WTC11 (cell line): ENCODE data around the gene SYPL2. TPM values are rescaled to one million over a fixed set of nuclear protein-coding genes. Genes with fewer than 3 reads are reported as not detected.

ENCODE experiments used
- AFF4 ChIP-seq: sonication (generic); formaldehyde crosslinking; IDR thresholded peaks from 2 replicates; pipeline ENCODE4 v1.8.1; 2023; ENCODE audit warnings: mild to moderate bottlenecking, missing genetic modification reagents, borderline replicate concordance
- ARID4B ChIP-seq: sonication (generic); formaldehyde crosslinking; IDR thresholded peaks from 2 replicates; pipeline ENCODE4 v1.8.0; 2023; ENCODE audit warnings: missing genetic modification reagents, mild to moderate bottlenecking, borderline replicate concordance
- CREM ChIP-seq: sonication (generic); formaldehyde crosslinking; IDR thresholded peaks from 2 replicates; pipeline ENCODE4 v1.8.1; 2022; ENCODE audit warnings: mild to moderate bottlenecking, missing genetic modification reagents, moderate library complexity
- ELF4 ChIP-seq: sonication (generic); formaldehyde crosslinking; IDR thresholded peaks from 2 replicates; pipeline ENCODE4 v1.8.1; 2022; ENCODE audit warnings: low read depth, mild to moderate bottlenecking, moderate library complexity, missing genetic modification reagents
- FOXP1 ChIP-seq: sonication (generic); formaldehyde crosslinking; IDR thresholded peaks from 2 replicates; pipeline ENCODE4 v1.8.0; 2022; ENCODE audit warnings: missing genetic modification reagents, mild to moderate bottlenecking, moderate library complexity, borderline replicate concordance
- FOXP4 ChIP-seq: sonication (generic); formaldehyde crosslinking; IDR thresholded peaks from 2 replicates; pipeline ENCODE4 v1.8.0; 2022; ENCODE audit warnings: mild to moderate bottlenecking, missing genetic modification reagents
- GTF2I ChIP-seq: fragments of 250-450 bp; sonication (Bioruptor Pico); conservative IDR thresholded peaks from 2 replicates; pipeline ENCODE4 v1.4.0; 2021; ENCODE audit warnings: mild to moderate bottlenecking
- HMGA2 ChIP-seq: fragments of 250-450 bp; sonication (Bioruptor Pico); IDR thresholded peaks from 2 replicates; pipeline ENCODE4 v1.4.0; 2021; ENCODE audit warnings: mild to moderate bottlenecking, moderate library complexity
- MAX ChIP-seq: sonication (generic); formaldehyde crosslinking; IDR thresholded peaks from 2 replicates; pipeline ENCODE4 v1.8.0; 2022; ENCODE audit warnings: mild to moderate bottlenecking, missing genetic modification reagents
- MLX ChIP-seq: sonication (generic); formaldehyde crosslinking; IDR thresholded peaks from 2 replicates; pipeline ENCODE4 v1.8.1; 2023; ENCODE audit warnings: mild to moderate bottlenecking, missing genetic modification reagents, moderate library complexity
- NFATC4 ChIP-seq: fragments of 250-450 bp; sonication (Bioruptor Pico); IDR thresholded peaks from 2 replicates; pipeline ENCODE4 v1.9.0; 2021; ENCODE audit warnings: mild to moderate bottlenecking
- NR1H2 ChIP-seq: sonication (generic); formaldehyde crosslinking; IDR thresholded peaks from 2 replicates; pipeline ENCODE4 v1.9.0; 2021; ENCODE audit warnings: mild to moderate bottlenecking, moderate library complexity, missing genetic modification reagents
- PREB ChIP-seq: sonication (generic); formaldehyde crosslinking; IDR thresholded peaks from 2 replicates; pipeline ENCODE4 v1.8.1; 2022; ENCODE audit warnings: mild to moderate bottlenecking, missing genetic modification reagents, moderate library complexity, borderline replicate concordance
- RELA ChIP-seq: sonication (generic); formaldehyde crosslinking; IDR thresholded peaks from 2 replicates; pipeline ENCODE4 v1.8.1; 2022; ENCODE audit warnings: missing genetic modification reagents, mild to moderate bottlenecking, borderline replicate concordance
- TCF7 ChIP-seq: sonication (generic); formaldehyde crosslinking; IDR thresholded peaks from 2 replicates; pipeline ENCODE4 v1.8.0; 2022; ENCODE audit warnings: mild to moderate bottlenecking, low read depth, missing genetic modification reagents, moderate library complexity
- TEAD4 ChIP-seq: sonication (generic); formaldehyde crosslinking; IDR thresholded peaks from 2 replicates; pipeline ENCODE4 v1.8.0; 2022; ENCODE audit warnings: mild to moderate bottlenecking, missing genetic modification reagents
- ZBTB21 ChIP-seq: sonication (generic); formaldehyde crosslinking; IDR thresholded peaks from 2 replicates; pipeline ENCODE4 v1.8.1; 2023; ENCODE audit warnings: mild to moderate bottlenecking, missing genetic modification reagents, borderline replicate concordance
- ZBTB43 ChIP-seq: sonication (generic); formaldehyde crosslinking; IDR thresholded peaks from 2 replicates; pipeline ENCODE4 v1.8.1; 2023; ENCODE audit warnings: mild to moderate bottlenecking, missing genetic modification reagents
- ZNF219 ChIP-seq: sonication (generic); formaldehyde crosslinking; IDR thresholded peaks from 2 replicates; pipeline ENCODE4 v1.8.0; 2023; ENCODE audit warnings: missing genetic modification reagents, mild to moderate bottlenecking, borderline replicate concordance
- ZNF317 ChIP-seq: sonication (generic); formaldehyde crosslinking; IDR thresholded peaks from 2 replicates; pipeline ENCODE4 v1.8.1; 2023; ENCODE audit warnings: low read depth, mild to moderate bottlenecking, moderate library complexity, missing genetic modification reagents, borderline replicate concordance
- total RNA-seq: library from RNA; stranded (reverse); gene quantifications from 3 replicates; pipeline ENCODE4 v1.2.3, GENCODE V29; 2021
- TF ChIP-seq, protein P1 (sequence below): sonication (generic); formaldehyde crosslinking; IDR thresholded peaks from 2 replicates; pipeline ENCODE4 v1.8.0; 2022; ENCODE audit warnings: mild to moderate bottlenecking, missing genetic modification reagents

SYPL2 gene
- total RNA-seq, 1 experiment from 2014 or later, result 3.7 TPM

GRCh38 chr1:109426281-109427170 lies 39.8 kb upstream of the SYPL2 start, which contains the start of gene PSMA5 (continued):
- TF ChIP-seq ZNF219 (CRISPR knock-in tag) (peak; percentile 18; the same call in 1 of the 2 replicates), FOXP1 (peak; percentile 28), GTF2I (CRISPR knock-in tag) (no peak), ELF4 (CRISPR knock-in tag) (no peak), FOXP4 (CRISPR knock-in tag) (no peak), TCF7 (CRISPR knock-in tag) (no peak), NR1H2 (no peak), AFF4 (CRISPR knock-in tag) (no peak), ZBTB21 (CRISPR knock-in tag) (no peak), NFATC4 (CRISPR knock-in tag) (no peak), ZNF317 (CRISPR knock-in tag) (no peak), HMGA2 (CRISPR knock-in tag) (no peak), ARID4B (no peak; the same call in 1 of the 2 replicates), TEAD4 (CRISPR knock-in tag) (no peak), RELA (CRISPR knock-in tag) (no peak), MLX (CRISPR knock-in tag) (no peak), ZBTB43 (CRISPR knock-in tag) (no peak), CREM (CRISPR knock-in tag) (0 out of 2 replicates have a peak, but pooled peaks have one; percentile 14), MAX (CRISPR knock-in tag) (peak; percentile 83), PREB (CRISPR knock-in tag) (no peak)
- TF ChIP-seq, protein P1, sequence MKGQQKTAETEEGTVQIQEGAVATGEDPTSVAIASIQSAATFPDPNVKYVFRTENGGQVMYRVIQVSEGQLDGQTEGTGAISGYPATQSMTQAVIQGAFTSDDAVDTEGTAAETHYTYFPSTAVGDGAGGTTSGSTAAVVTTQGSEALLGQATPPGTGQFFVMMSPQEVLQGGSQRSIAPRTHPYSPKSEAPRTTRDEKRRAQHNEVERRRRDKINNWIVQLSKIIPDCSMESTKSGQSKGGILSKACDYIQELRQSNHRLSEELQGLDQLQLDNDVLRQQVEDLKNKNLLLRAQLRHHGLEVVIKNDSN, result peak; percentile 80
